ES-I3 (cell line): Measurements from ENCODE around the gene RBFOX1.

Experiments used
- H3K36me3 ChIP-seq: 2 replicates; pipeline ENCODE4 v1.6.1; 2013; ENCODE audit warnings: mild to moderate bottlenecking, low read length, control low read depth, moderate library complexity; ENCODE audit not compliant: insufficient read depth
- H3K4me1 ChIP-seq: 2 replicates; pipeline ENCODE4 v1.6.1; 2013; ENCODE audit warnings: mild to moderate bottlenecking, control low read depth, low read length; ENCODE audit not compliant: insufficient read depth
- H3K9ac ChIP-seq: 2 replicates; pipeline ENCODE4 v1.6.1; 2013; ENCODE audit warnings: low read depth, mild to moderate bottlenecking, low read length, moderate library complexity
- H3K9me3 ChIP-seq: 2 replicates; pipeline ENCODE4 v1.6.1; 2013; ENCODE audit warnings: mild to moderate bottlenecking, low read length, moderate library complexity; ENCODE audit not compliant: control insufficient read depth, insufficient read depth

The RBFOX1 gene

DNA sequence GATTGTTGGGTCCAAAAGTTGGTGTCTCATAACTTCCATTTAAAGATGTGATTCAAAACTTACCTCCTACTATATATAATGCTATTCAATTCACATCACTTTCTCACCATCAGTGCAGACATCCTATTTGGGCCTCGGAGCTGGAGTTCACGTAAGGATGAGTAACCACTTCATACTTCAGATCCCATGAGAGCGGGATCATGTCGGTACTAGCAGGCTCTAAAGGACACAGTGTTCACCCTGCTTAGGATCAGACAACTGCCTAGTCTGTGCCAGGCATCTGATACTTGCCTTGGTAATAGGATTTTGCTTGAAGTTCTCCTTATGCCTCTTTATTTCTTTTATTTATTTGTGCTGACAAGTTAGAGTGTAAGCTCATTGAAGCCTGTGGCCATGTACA lies 39.5 kb downstream of the RBFOX1 start:
- Histone ChIP-seq H3K4me1 (peaks cover 3% of the 10 kb centered on the region; the same call in 1 of the 2 replicates), H3K36me3 (no peaks in the 10 kb centered on the region), H3K9ac (no peak overlapping the region), H3K9me3 (no peaks in the 10 kb centered on the region)

DNA sequence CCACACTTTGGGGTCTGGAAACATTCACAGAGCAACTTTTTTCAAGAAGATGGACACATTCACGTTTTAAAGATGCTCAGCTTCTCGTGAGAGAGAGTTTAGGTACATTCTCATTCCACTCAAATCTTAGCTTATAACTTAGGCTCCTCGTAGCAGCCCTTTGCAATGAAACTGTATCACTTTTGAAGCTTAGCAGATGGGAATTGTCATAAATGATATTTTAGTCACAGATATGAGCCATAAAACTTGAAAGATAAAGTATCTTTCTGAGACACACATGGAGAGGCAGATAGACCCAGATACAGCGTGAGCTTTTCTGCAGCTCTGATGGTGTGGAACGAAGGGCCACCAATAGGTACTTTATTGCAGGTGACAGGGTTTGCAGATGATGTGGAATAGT lies 41.1 kb downstream of the RBFOX1 start:
- H3K9ac ChIP-seq = no peak overlapping the region
- H3K9me3 ChIP-seq = no peaks in the 10 kb centered on the region; the same call in 1 of the 2 replicates
- H3K4me1 ChIP-seq = peaks cover 3% of the 10 kb centered on the region; the same call in 1 of the 2 replicates
- H3K36me3 ChIP-seq = no peaks in the 10 kb centered on the region

DNA sequence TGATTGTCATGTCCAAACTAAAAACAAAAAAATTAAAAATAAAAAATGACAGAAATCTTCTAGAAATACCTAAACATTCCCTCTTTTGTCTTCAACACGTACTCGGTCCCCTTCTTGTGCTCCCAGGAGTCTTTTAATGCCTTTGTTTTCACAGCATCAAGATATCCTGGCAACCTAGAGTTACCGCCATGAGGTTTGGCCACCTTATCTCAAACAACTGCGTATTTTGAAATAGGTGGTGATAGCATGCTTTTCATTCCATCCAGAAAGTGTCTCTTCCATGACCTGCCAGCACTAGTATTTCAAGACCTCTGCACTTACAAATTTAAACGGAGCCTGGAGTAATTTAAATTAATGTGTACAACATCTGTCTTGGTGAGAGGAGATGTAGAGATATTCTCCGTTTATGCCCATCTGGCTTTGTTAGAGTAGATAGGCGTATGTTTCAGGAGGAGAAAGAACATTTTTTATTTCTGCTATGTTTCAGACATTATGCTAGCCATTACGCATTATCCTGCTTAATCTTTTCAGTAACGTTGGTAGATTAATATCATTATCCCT lies 42.0 kb downstream of the RBFOX1 start:
- Histone ChIP-seq H3K9ac (no peak overlapping the region), H3K9me3 (no peaks in the 10 kb centered on the region; the same call in 1 of the 2 replicates), H3K4me1 (no peaks in the 10 kb centered on the region), H3K36me3 (no peaks in the 10 kb centered on the region)

DNA sequence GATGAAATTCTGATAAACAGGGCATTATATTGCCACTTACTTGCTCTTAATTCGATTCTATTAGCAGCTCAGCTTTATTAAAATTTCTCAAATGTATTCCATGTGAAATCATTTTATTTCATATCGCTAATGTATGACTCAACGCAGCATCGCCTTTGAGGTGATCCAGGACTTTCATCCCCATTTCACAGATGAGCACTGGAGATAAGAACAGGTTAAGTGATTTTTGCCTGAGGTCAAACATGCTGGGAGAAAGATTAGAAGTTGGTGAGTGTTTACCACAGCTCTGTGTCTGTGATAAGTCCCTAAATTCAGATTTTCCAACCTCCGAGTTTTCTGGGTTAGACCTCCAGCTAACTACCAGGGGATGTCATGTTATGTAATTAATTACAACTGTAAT lies 43.6 kb downstream of the RBFOX1 start:
- Histone ChIP-seq H3K9ac (no peak overlapping the region), H3K4me1 (no peaks in the 10 kb centered on the region), H3K9me3 (no peaks in the 10 kb centered on the region; the same call in 1 of the 2 replicates), H3K36me3 (no peaks in the 10 kb centered on the region)

DNA sequence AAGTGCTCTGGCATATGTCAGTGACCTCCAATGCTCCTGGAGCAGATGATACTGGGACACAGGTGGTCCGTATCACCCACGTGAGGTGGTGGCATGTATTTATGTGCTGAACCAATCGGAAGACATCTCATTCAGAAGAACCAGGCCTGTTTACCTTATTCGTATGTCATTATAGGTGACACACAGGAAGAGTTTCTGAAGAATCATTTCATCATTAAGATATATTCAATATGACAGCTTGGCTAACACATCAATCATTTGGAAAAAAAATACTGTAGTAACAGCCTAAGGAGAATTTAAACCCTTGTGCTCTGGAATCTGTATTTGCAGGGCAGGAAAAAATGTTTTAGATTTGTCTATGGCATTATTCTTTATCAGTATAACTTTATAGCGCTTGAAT lies 44.6 kb downstream of the RBFOX1 start:
- no peak overlapping the region for H3K9ac ChIP-seq

DNA sequence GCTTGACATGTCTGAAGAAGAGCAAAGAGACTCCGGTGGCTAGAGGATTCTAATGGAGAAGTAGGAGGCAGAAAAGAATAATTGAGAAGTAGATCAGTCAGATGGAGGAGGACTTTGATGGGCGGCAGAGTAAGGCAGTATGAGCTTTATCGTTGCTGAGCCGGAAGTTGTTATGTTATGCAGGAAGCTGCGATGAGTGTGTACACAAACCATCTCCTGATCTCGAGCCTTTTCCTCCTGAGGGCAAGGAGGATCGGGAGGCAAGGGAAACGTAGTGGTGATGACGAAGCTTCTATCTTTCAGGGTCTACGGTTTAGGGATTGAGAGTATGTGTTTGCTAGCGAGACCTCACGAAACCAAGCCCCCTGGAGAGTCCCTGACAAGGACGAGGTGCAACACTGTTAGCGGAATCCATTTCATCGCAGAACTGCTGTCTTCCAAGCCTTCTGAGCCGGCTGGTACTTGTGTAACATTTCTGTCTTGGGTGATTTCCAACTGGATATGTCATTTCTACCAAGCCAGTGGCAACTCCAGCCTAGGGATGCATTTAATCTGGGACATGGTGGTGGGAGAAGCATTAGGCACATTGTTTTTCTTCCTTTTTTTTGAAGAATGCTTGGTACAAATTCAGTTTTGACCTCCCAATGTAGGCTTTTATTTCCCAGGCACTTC lies 45.5 kb downstream of the RBFOX1 start:
- no peaks in the 10 kb centered on the region for H3K36me3 ChIP-seq
- no peaks in the 10 kb centered on the region; the same call in 1 of the 2 replicates for H3K9me3 ChIP-seq
- no peak overlapping the region for H3K9ac ChIP-seq
- H3K4me1 ChIP-seq = no peaks in the 10 kb centered on the region

More for the DNA sequence above, 44.6 kb downstream of the RBFOX1 start:
- Histone ChIP-seq H3K9me3 (no peaks in the 10 kb centered on the region; the same call in 1 of the 2 replicates), H3K36me3 (no peaks in the 10 kb centered on the region), H3K4me1 (no peaks in the 10 kb centered on the region)

DNA sequence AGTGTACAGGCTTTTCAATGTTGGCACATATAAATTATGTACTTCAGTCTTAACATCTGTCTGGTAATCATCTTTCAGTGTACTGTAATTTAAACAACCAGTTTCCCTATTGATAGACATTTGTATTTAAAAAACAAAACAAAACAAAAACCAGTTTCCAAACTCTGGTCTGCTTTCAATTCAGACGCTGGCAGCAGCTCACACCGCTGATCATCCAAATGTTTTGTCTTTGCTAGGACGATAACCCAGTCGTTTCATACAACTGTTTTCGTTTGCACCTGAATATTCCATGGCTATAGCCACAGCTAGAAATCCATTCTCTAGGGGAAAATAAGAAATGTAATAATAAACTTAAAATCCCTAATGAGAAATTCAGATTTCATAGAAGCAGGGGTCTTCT lies 47.8 kb downstream of the RBFOX1 start:
- H3K9me3 ChIP-seq = no peaks in the 10 kb centered on the region; the same call in 1 of the 2 replicates
- no peak overlapping the region for H3K9ac ChIP-seq
- H3K36me3 ChIP-seq = no peaks in the 10 kb centered on the region
- no peaks in the 10 kb centered on the region for H3K4me1 ChIP-seq

DNA sequence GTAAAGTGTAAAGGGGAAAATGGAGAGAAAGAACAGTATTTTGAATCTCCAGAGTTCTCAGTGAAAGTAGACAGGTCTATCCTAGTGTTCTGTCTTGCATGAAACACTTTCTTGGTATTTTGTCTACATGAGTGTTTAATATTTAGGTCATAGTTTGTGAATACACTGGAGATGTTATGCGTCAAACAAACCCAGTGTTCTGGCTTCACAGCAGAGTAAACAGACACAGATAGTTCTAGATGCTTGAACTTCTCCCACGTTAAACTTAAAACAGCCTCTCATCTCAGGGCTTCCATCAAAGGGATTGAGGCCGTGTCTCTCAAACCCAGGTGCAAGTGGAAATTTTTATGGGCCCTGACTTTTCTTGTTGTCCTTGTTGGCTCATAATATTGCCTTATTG lies 48.3 kb downstream of the RBFOX1 start:
- Histone ChIP-seq H3K36me3 (no peaks in the 10 kb centered on the region), H3K4me1 (no peaks in the 10 kb centered on the region), H3K9ac (no peak overlapping the region)

DNA sequence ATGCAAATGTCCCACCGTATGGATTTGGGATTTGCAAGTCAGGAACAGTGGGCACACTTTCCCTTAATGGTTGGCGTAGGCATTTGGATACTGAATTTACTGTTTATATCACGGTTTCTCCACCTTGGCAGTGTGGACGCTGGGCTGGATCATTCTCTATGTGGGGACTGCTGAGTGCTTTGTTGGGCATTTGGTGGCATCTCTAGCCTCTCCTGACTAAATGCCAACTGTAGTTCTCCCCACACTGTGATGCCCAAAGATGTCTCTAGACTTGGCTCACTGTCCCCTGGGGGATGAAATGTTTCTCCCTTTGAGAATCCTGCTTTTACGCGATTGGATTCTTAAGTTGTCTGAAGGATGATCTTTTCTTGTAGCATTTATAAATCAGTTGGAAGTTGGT lies 49.0 kb downstream of the RBFOX1 start:
- no peak overlapping the region for H3K9ac ChIP-seq
- H3K36me3 ChIP-seq = no peaks in the 10 kb centered on the region
- no peaks in the 10 kb centered on the region; the same call in 1 of the 2 replicates for H3K9me3 ChIP-seq
- no peaks in the 10 kb centered on the region for H3K4me1 ChIP-seq

More for the DNA sequence above, 48.3 kb downstream of the RBFOX1 start:
- H3K9me3 ChIP-seq = no peaks in the 10 kb centered on the region; the same call in 1 of the 2 replicates

DNA sequence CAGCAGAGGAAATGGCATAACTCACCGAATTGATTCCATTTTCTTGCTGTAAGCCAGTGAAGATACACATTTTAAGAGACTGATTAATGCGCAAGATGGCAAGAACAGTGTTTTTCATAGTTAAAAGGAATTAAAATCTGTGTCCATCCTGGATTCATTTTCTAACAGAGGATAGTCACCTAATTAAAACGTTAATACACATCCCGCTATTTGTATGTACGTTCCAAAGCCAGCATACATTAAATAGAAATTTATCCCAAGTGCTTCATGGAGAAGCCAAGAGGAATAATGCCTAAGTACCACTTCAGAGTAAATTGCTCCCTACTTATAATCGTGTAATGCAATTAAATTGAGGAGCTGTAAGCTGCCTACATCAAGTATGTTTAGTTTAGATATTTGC lies 49.9 kb downstream of the RBFOX1 start:
- no peaks in the 10 kb centered on the region for H3K4me1 ChIP-seq
- H3K36me3 ChIP-seq = no peaks in the 10 kb centered on the region
- H3K9me3 ChIP-seq = no peaks in the 10 kb centered on the region; the same call in 1 of the 2 replicates
- no peak overlapping the region for H3K9ac ChIP-seq

DNA sequence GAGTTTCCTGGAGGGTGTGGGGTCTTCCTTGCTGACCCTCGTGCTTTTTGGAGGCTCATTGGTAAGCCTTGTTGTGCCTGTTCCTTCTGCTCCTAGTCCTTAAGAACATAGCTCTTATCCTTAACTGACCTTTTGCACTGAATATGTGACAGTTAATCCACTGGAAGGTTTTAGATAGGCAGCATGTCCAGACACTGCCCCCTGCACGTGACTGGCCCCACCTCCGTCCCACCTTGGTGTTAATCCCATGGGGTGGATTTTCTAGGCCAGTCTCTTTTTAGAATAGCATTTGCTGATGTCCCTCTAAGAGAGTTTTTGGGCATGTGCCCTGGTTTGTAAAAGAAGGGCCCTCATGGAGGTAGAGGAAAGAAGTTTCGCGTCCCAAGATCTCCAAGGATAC lies 58.3 kb downstream of the RBFOX1 start:
- H3K9me3 ChIP-seq = peaks cover 4% of the 10 kb centered on the region; the same call in 1 of the 2 replicates

DNA sequence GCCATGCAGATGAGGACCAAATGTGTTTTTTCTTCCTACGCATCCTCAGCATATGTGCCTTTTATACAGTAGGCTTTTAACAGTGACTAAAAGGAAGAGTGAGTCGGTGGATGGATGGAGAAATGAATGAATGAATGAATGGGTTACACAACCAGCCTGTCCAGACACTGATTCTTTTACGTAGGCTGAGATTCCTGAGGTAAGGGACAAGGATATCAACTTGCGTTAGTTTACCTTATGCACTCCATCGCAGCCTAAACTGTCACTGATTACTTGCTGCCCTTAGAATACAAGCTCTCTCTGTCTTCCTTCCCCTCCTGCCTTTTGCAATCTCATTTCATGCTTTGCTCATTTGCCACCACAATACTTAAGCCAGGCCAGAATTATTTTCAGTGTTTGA lies 59.0 kb downstream of the RBFOX1 start:
- Histone ChIP-seq H3K36me3 (no peaks in the 10 kb centered on the region), H3K4me1 (no peaks in the 10 kb centered on the region), H3K9me3 (peaks cover 4% of the 10 kb centered on the region; the same call in 1 of the 2 replicates), H3K9ac (no peak overlapping the region)

More for the DNA sequence above, 58.3 kb downstream of the RBFOX1 start:
- Histone ChIP-seq H3K36me3 (no peaks in the 10 kb centered on the region), H3K9ac (no peak overlapping the region), H3K4me1 (no peaks in the 10 kb centered on the region)

DNA sequence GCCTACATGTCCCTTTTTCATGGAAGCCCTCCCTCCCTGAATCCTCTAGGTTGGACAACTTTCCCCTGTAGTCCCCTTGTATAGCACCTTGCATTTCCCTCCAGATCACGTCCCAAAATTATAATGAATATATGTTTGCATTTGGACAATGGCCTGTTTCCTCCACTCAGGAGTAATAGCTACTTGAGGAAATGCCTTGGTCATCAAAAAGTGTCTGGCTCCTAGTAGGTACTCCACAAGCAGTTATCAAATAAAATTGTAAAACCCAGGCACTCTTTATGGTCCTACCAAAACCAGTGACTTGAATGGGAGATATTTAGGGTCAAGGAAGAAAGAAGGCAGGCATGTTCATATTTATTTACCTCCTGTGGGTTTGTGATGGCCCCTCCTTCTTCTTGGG lies 59.6 kb downstream of the RBFOX1 start:
- H3K36me3 ChIP-seq = no peaks in the 10 kb centered on the region
- H3K4me1 ChIP-seq = no peaks in the 10 kb centered on the region
- H3K9ac ChIP-seq = no peak overlapping the region
- peaks cover 4% of the 10 kb centered on the region; the same call in 1 of the 2 replicates for H3K9me3 ChIP-seq

DNA sequence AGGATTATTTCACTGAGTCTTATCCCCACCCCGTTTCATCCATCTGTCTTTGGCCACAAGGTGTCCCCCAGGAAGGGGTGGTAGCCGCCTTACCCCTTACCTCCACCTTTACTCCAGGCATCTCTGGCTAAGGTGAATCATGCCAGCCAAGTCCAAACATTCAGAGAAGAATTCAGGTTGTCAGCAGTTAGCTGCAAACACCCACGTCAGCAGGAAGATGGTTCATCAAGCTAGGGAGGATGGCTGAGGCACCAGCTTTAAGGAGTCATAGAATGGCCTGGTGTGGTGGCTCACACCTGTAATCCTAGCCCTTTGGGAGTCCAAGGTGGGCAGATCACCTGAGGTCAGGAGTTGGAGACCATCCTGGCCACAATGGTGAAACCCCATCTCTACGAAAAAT lies 61.0 kb downstream of the RBFOX1 start:
- Histone ChIP-seq H3K9me3 (peaks cover 4% of the 10 kb centered on the region; the same call in 1 of the 2 replicates), H3K9ac (no peak overlapping the region), H3K4me1 (no peaks in the 10 kb centered on the region; the same call in 1 of the 2 replicates), H3K36me3 (no peaks in the 10 kb centered on the region)
